ENCODE data around the gene PCSK4. TPM values are rescaled to one million over a fixed set of nuclear protein-coding genes. Genes with fewer than 3 reads are reported as not detected.

PCSK4 gene
- total and polyA plus RNA-seq, 10 of the 15 experiments (the other 5 are each of a cell fraction or from before 2014, with no cell fraction given), result 0.27 to 0.99 (median 0.40) TPM; not detected in 3

DNA sequence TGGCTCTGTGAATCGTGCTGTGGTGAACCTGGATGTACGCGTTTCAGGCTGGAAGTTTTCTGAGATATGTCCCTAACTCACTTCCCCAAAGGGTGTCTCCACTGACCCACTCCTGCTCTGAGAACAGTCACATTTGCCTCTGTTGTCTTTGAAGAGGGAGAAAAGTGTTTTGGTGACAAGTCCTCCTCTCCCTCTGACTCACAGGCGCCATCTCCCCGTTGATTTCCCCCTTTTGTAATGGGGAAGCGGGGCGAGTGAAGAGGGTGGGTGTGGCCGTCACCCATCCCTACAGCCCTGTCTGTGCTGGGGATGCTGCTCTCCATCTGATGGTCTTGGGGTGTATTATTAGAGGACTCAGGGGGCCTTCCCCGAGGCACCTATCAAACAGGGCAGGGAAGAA is 30.7 kb downstream of the PCSK4 start (continued):
- TF ChIP-seq, protein P1, sequence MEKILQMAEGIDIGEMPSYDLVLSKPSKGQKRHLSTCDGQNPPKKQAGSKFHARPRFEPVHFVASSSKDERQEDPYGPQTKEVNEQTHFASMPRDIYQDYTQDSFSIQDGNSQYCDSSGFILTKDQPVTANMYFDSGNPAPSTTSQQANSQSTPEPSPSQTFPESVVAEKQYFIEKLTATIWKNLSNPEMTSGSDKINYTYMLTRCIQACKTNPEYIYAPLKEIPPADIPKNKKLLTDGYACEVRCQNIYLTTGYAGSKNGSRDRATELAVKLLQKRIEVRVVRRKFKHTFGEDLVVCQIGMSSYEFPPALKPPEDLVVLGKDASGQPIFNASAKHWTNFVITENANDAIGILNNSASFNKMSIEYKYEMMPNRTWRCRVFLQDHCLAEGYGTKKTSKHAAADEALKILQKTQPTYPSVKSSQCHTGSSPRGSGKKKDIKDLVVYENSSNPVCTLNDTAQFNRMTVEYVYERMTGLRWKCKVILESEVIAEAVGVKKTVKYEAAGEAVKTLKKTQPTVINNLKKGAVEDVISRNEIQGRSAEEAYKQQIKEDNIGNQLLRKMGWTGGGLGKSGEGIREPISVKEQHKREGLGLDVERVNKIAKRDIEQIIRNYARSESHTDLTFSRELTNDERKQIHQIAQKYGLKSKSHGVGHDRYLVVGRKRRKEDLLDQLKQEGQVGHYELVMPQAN (conservative IDR thresholded peaks at IDR 0.05), result no peak
- TF ChIP-seq, protein P2, sequence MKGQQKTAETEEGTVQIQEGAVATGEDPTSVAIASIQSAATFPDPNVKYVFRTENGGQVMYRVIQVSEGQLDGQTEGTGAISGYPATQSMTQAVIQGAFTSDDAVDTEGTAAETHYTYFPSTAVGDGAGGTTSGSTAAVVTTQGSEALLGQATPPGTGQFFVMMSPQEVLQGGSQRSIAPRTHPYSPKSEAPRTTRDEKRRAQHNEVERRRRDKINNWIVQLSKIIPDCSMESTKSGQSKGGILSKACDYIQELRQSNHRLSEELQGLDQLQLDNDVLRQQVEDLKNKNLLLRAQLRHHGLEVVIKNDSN (IDR thresholded peaks at IDR 0.05; ENCODE audit: borderline replicate concordance, extremely low read length, insufficient read depth, low read depth, low read length), result no peak
- TF ChIP-seq NFYB (IDR thresholded peaks at IDR 0.05; ENCODE audit: insufficient read depth, low read depth, low read length), result no peak
- TF ChIP-seq RELA (IDR thresholded peaks at IDR 0.05; ENCODE audit: borderline replicate concordance, partially characterized antibody), result no peak
- TF ChIP-seq ATF7 (IDR thresholded peaks at IDR 0.05; ENCODE audit: low read depth), result no peak

DNA sequence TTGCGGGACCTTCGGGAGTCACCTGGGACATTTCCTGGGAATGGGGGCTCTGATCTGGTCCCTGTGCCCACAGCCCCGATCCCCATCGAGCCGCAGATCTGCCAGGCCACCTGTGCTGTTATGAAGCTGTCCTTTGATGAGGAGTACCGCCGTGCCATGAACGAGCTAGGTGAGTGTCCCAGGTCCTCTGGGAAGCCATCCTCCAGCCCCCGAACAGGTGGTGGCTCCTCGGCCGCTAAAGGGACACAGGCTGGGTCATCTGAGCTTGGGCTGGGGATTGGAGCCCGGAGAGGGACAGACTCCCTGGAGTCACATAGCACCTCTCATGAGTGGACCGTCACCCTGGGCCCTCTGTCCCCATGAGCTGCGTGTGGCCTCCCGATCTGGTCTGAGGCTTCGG is 32.3 kb downstream of the PCSK4 start:
- no TSS peak for BruUV-seq (replicated peaks)
- no peaks in the 10 kb centered on the region for H3K79me2 ChIP-seq (ENCODE audit: control insufficient read depth, insufficient read depth, low read length)
- no peaks in the 10 kb centered on the region for H3K36me3 ChIP-seq (ENCODE audit: control insufficient read depth in 2 of 2, insufficient read depth in 2 of 2, low read length in 1 of 2)
- H3K9ac ChIP-seq (ENCODE audit: control insufficient read depth, insufficient read depth, low read length), result no peak overlapping the region
- H2AFZ ChIP-seq (ENCODE audit: control insufficient read depth, low read depth, low read length), result no peak overlapping the region
- H3K4me2 ChIP-seq (ENCODE audit: control insufficient read depth, insufficient read depth), result no peak overlapping the region
- H3K9me3 ChIP-seq (replicated peaks; ENCODE audit: control insufficient read depth, insufficient read depth, low read length), result no peaks in the 10 kb centered on the region; the same call in 2 of the 3 replicates
- 88% methylated on average over 16 of the region's 16 CpGs for WGBS (ENCODE audit: insufficient coverage, insufficient replicate concordance, low lambda C conversion rate, missing lambda C conversion rate)
- POLR2A ChIA-PET, result interaction anchor here (0.6 kb wide), 1 partner anchor 14 kb away, joined by 6 read pairs; no protein-coding TSS in a partner anchor
- in situ Hi-C loops (cut with MboI) (no loop called here), intact Hi-C loops (cut with micrococcal nuclease; ENCODE audit: unreplicated experiment) (no loop called here)
- SMC1A ChIA-PET (ENCODE audit: uncharacterized antibody, unreplicated experiment), result no interaction called here
- H3K4me3 ChIP-seq, result no peak overlapping the region
- ATAC-seq (no peak), FAIRE-seq (no peak), DNase-seq (ENCODE audit: low read depth, low spot score) (no peak)
- no peak overlapping the region for H3K27ac ChIP-seq (ENCODE audit: control insufficient read depth, insufficient read depth)
- no peaks in the 10 kb centered on the region; a peak in 1 of 4 replicates for H3K27me3 ChIP-seq (replicated peaks in 1 of 2; ENCODE audit: control insufficient read depth in 2 of 2, insufficient read depth in 2 of 2, low read length in 1 of 2)
- no peaks in the 10 kb centered on the region for H4K20me1 ChIP-seq (ENCODE audit: control insufficient read depth, insufficient read depth)
- CTCF ChIA-PET, result interaction anchor here (0.8 kb wide), 1 partner anchor 13 kb away, joined by 3 read pairs; no protein-coding TSS in a partner anchor
- H3K4me1 ChIP-seq (ENCODE audit: control insufficient read depth, insufficient read depth, low read length), result peaks cover 3% of the 10 kb centered on the region
- TF ChIP-seq CBX5 (IDR thresholded peaks at IDR 0.05; ENCODE audit: low read depth) (no peak), POLR2A (IDR thresholded peaks at IDR 0.05; ENCODE audit: low read depth, low read length) (peak; percentile 25; the same call in 1 of the 2 replicates)
- RAD21 ChIA-PET (ENCODE audit: unreplicated experiment), result no interaction called here

Measured in GM12878 (cell line).